ENCODE measurements around the gene SAMD4B. TPM values are rescaled to one million over a fixed set of nuclear protein-coding genes. Genes with fewer than 3 reads are reported as not detected.

The SAMD4B gene
- total and polyA plus RNA-seq, 2 experiments from 2014 or later, result 54.8 to 61.0 TPM

GRCh38 chr19:39325778-39326665 lies 16.2 kb upstream of the SAMD4B start:
- Histone ChIP-seq H3K9me2 (replicated peaks; ENCODE audit: insufficient read depth) (no peaks in the 10 kb centered on the region), H3K27ac (no peak overlapping the region), H4K20me1 (ENCODE audit: insufficient read depth, poor library complexity, severe bottlenecking) (no peaks in the 10 kb centered on the region), H3K4me2 (no peak overlapping the region), H3K4me1 (ENCODE audit: insufficient read depth) (no peaks in the 10 kb centered on the region), H3K9me3 (ENCODE audit: low read depth) (no peaks in the 10 kb centered on the region), H3K4me3 (no peak overlapping the region), H2AFZ (no peak overlapping the region), H3K79me2 (no peaks in the 10 kb centered on the region), H3K36me3 (replicated peaks; ENCODE audit: insufficient read depth, low read depth) (no peaks in the 10 kb centered on the region), H3K27me3 (no peaks in the 10 kb centered on the region)
- WGBS (ENCODE audit: low lambda C conversion rate, missing lambda C conversion rate), result 88% methylated on average over 16 of the region's 16 CpGs
- TF ChIP-seq EZH2phosphoT487 (IDR thresholded peaks at IDR 0.05; ENCODE audit: low read depth, severe bottlenecking, unreplicated experiment) (no peak), CTCF (IDR thresholded peaks at IDR 0.05; ENCODE audit: poor library complexity) (no peak), EZH2 (IDR thresholded peaks at IDR 0.05; ENCODE audit: borderline replicate concordance) (no peak)
- no peak for DNase-seq (ENCODE audit: low spot score)

- H3K4me2 ChIP-seq, result no peak overlapping the region
- H3K27ac ChIP-seq, result no peak overlapping the region
- no peaks in the 10 kb centered on the region for H3K36me3 ChIP-seq (replicated peaks; ENCODE audit: insufficient read depth, low read depth)
- H3K9me3 ChIP-seq (ENCODE audit: low read depth), result no peaks in the 10 kb centered on the region
- H3K4me1 ChIP-seq (ENCODE audit: insufficient read depth), result no peaks in the 10 kb centered on the region
- TF ChIP-seq EZH2phosphoT487 (IDR thresholded peaks at IDR 0.05; ENCODE audit: low read depth, severe bottlenecking, unreplicated experiment), result no peak
- TF ChIP-seq CTCF (IDR thresholded peaks at IDR 0.05; ENCODE audit: poor library complexity), result no peak
- TF ChIP-seq EZH2 (IDR thresholded peaks at IDR 0.05; ENCODE audit: borderline replicate concordance), result no peak
- no peaks in the 10 kb centered on the region for H4K20me1 ChIP-seq (ENCODE audit: insufficient read depth, poor library complexity, severe bottlenecking)
- no peaks in the 10 kb centered on the region for H3K9me2 ChIP-seq (replicated peaks; ENCODE audit: insufficient read depth)
- no peak overlapping the region for H2AFZ ChIP-seq
- no peak overlapping the region for H3K4me3 ChIP-seq
- no peaks in the 10 kb centered on the region for H3K27me3 ChIP-seq
- no peaks in the 10 kb centered on the region for H3K79me2 ChIP-seq
- 65% methylated on average over 16 of the region's 16 CpGs for WGBS (ENCODE audit: low lambda C conversion rate, missing lambda C conversion rate)
- DNase-seq (ENCODE audit: low spot score), result no peak
These were observed 14.7 kb upstream of the SAMD4B start for GRCh38 chr19:39327363-39328045.

- Histone ChIP-seq H4K20me1 (ENCODE audit: insufficient read depth, poor library complexity, severe bottlenecking) (no peaks in the 10 kb centered on the region), H3K27me3 (no peaks in the 10 kb centered on the region), H3K4me3 (no peak overlapping the region), H3K4me1 (ENCODE audit: insufficient read depth) (no peaks in the 10 kb centered on the region), H3K36me3 (replicated peaks; ENCODE audit: insufficient read depth, low read depth) (no peaks in the 10 kb centered on the region), H3K9me2 (replicated peaks; ENCODE audit: insufficient read depth) (no peaks in the 10 kb centered on the region), H3K9me3 (ENCODE audit: low read depth) (no peaks in the 10 kb centered on the region), H2AFZ (no peak overlapping the region), H3K27ac (no peak overlapping the region), H3K79me2 (no peaks in the 10 kb centered on the region), H3K4me2 (no peak overlapping the region)
- 30% methylated on average over 17 of the region's 17 CpGs for WGBS (ENCODE audit: low lambda C conversion rate, missing lambda C conversion rate)
- peak; percentile 98 for TF ChIP-seq CTCF (IDR thresholded peaks at IDR 0.05; ENCODE audit: poor library complexity)
- TF ChIP-seq EZH2phosphoT487 (IDR thresholded peaks at IDR 0.05; ENCODE audit: low read depth, severe bottlenecking, unreplicated experiment), result no peak
- DNase-seq (ENCODE audit: low spot score), result peak; percentile 91
These were observed 14.0 kb upstream of the SAMD4B start for GRCh38 chr19:39328046-39328705.

Measured in hepatocyte (in vitro differentiated cells).